AG20443 (cell line): ENCODE data around the gene SLAMF8.

Experiments used
- DNase-seq: peaks from one replicate; pipeline ENCODE4 v3.0.0; 2012; ENCODE audit warnings: low spot score, mixed read lengths

The SLAMF8 gene

DNA sequence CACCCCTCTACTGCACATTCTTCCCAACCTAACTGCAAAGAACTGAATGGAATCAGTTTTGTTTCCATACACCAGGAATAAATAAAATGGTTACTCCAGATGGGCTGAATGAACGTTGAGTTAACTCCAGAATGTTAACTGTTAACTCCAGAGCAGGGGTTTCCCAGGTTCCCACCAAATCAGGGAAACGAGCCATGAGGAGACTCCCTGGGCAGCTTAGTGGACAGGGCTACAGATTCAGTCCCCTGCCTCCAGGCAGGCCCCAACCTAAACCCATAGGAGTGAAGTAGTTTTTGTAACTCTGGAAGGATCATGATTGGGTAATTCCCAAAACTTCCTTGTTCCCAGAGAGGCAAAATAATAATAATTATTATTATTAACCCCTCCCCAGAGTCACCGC lies 21.7 kb downstream of the SLAMF8 start:
- DNase-seq: no peak

DNA sequence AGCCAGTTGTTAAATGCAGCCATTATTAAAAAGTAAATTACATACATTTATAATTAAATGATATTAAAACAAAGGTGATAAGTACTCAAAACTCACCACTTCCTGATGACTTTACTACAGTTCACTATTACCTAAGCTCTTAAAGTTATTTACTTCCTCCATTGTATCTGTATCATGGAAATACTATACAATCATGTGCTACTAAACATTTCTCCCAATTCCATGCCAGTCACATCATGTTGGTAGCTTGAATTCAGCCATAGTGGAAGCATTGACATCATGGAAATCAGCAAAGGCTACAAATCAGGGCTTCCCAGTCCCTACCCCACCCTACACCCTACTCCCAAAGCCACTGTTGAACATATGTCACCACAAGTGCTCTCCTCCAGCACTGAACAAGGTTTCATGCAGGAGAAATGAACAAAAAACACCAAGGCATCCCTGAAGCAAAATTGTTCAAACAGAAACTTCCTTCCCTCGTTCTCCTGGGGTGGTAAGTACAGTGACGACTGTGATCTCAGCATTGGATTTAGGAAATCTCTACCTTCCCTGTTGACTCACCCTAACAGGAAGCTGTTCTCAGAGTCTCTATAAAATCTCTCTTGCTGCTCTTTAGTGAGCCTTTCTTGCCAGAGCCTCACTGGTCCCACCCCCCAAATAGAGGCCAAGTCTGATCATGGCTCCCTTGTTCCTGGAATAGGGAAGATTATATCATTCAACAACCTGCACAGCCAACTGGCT lies 23.1 kb downstream of the SLAMF8 start:
- DNase-seq: no peak

DNA sequence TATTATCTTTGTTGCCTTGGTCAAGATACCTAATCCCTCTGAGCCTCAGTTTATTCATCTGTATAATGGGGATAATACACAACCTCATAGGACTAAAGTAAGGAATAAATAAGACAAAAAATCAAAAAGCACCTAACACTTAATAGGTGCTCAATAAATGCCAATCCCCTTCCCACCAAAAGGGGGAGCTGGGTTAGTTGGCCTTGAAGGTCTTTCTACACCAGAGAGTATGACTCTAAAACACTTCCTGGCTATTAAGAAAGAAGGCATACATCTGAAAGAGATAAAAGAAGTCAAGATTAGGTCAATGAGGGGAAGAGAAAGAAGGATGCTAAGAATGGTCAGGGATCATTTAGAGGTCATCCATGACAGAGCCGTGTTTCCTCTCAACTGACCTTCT lies 24.7 kb downstream of the SLAMF8 start:
- no peak for DNase-seq

DNA sequence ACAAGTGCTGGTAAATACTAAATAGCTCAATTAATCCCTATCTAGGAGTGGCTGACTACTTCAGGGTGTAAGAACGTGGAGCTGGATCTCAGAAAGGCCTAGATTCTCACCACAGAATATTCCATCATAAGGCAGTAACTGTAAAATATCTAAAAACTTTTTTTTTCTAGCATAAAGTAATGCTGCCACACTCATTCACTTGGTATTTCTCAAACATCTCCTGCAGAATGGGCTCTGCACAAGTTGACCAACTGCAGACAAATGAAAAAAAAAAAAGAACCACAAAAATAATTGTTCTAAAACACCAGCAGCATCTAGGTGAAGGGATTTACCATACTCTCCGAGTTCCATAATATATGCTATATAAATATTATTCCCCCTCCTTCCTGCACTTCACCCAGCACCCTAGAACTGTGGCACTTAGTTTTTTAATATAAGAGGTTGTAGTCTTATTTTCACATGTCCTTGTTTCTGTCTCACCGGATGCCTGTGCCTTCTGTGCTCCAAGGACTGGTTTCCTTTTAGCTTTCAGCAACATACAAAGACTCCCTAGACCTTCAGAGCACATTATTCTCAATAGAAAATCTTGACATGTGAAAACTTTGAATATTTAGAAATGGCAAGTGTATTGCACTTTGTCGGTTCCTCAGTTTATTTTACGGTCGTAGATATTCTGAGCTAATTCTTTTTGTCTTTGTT lies 26.9 kb downstream of the SLAMF8 start:
- peak; percentile 31 for DNase-seq

DNA sequence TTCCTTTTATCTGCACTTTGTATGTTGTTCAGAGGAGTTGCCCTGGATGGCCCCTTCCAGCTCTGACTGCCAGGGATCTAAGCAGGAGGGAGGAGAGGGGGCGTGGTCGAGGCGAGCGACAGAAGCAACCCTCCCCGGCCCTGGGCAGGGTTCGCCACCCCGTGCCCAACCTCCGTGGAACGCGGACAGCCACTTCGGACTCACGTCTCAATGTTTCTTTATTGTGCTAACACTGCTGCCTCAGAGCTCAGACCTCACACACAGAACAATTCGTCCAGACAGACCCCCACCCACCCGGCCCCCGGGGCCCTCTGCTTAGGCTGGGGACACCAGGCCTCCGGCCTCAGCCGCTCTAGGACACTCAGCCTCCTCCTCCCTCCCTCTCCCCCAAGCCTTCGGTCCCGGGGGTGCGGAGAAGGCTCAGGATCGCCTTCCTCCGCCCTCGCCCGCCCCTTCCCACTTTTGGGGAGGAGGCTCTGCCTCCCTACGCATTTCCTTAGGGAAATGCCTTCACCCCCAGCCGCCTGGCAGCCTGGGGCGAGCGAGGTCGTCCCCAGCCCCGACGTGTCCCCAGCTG lies 27.5 kb downstream of the SLAMF8 start:
- peak; percentile 80 for DNase-seq

DNA sequence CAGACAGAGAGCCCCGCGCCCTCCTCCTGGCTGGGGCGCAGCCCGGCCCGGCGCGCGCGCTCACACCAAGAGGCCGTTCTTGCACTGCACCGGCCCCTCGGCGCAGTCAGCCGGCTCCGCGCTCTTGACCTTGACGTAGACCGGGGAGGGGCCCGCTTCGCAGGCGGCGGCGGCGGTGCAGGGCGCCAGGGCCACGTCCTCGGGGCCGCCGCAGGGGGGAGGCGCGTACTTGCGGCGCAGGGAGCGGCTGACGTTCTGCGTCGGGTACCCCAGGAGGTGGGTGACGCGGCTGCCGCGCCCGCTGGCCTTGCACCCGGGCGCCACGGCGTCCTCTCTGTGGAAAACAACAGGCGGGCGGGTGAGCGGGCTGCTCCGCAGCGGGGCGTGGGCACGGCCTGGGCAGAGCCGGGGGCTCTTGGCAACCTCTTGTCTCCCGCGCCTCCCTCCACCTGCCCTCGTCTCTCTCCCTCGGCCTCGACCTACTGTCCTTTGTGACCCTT lies 28.1 kb downstream of the SLAMF8 start:
- peak; percentile 94 for DNase-seq

DNA sequence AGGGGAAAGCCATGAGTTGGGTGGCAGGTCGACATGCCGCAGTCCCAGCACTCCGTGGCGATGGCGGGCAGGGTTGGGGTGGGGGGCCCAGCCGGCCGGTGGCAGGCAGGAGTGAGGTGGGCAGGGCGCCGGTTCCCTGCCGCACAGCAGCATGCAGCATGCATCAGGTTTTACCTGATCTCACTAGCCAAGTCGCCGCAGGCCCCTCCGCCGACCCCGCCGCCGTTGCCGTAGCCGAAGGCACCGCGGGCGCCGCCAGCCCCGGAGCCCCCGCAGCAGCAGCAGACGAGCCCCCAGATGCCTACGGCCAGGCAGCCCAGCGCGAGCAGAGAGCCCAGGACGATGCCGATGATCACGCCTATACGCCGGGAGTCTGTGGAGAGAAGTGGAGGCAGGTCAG lies 29.0 kb downstream of the SLAMF8 start:
- no peak for DNase-seq

DNA sequence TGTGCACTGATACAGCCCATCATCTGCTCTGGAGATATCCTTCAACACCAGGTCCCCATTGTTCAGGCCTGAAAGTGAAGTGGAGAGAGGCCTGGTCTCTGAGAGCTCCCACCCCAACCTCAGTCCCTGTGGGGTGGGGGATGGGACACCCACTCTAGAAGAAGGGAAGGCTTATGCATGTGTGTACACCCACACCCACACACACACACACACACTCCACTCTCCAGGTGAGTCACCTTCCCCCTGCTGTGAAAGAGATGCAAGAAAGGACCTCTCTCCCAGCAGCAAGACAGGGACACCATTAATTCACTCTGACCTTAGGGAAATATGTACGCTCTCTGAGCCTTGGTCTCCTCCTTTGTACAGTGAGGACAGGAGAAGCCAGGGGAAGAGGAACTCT lies 29.9 kb downstream of the SLAMF8 start:
- no peak for DNase-seq

DNA sequence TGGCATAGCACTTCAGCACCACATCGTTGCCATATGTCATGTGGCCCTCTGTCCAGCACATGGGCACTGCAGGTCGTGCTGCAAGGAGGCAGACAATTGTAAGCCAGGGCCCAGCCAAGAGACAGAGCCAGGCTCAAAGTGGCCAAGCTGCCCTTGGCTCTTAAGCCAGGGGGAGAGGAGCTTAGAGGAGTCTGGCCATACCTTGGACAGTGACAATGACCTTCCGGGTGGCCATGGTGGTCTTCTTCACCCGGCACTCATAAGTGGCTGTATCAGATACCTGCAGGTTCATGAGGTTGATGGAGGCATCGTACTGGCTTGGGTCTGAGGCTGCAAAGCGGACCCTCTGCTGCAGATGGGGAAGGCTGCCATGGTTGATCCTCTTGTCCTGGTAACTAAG lies 31.2 kb downstream of the SLAMF8 start:
- DNase-seq: no peak

DNA sequence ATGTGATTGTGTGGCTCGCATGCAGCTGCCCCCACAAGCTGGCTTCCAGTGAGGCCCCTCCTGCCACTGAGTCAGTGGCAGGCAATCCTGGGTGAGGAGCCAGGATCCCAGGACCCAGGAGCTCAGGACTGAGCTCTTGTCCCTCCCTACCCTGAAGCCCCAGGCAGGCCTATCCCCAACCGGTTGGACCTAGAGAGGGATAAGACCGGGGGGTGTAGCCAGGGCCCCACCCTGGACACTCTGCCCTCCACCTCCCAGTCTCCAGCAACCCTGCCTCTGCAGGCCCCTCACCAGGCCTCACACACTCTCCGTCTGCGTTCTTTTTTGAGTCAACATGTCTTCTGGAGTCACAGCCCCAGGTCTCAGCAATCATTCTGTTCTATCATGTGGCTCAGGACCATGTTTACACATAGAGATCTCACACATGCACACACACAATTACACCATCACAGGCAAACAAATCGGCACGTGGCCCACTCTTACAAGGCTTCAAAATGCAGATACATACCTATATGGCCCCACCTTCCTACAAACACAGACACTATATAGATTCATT lies 33.2 kb downstream of the SLAMF8 start:
- DNase-seq: no peak

DNA sequence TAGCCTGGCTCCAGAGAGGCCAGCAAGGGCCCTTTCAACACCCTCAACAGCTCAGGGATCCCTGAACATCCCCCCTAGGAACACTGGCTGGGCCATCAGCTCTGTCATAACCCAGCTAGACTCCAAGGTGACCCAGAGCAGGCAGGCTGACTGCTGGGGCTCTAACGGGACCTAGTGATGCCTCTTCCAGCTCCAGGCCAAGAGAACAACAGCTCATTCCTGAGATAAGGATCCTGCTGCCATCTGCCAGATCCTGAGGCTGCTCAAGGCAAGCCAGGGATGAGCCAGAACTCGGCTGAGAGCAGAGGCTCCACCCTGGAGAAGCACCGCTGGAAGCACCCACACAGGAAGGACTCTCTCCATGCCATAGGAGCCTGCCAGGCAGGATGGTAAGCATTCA lies 33.8 kb downstream of the SLAMF8 start:
- peak; percentile 43 for DNase-seq

DNA sequence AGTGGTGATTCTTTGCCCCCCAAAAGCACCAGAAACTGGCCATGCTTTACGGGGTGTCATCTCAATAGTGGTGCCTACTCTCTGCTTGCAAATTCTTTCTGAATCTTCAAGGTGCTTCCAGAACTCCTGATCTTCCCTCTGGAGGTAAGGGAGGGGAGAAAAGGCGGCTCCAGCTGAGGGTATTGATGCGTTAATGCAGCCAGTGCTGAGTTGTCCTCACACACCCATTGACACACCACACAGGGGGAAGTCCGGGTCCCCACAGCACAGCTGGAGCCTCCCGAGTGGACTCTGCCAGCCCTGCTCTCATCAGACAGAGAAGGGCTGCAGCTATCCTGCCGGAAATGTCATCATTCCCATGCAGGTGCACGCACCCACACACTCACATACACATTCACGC lies 34.5 kb downstream of the SLAMF8 start:
- no peak for DNase-seq

DNA sequence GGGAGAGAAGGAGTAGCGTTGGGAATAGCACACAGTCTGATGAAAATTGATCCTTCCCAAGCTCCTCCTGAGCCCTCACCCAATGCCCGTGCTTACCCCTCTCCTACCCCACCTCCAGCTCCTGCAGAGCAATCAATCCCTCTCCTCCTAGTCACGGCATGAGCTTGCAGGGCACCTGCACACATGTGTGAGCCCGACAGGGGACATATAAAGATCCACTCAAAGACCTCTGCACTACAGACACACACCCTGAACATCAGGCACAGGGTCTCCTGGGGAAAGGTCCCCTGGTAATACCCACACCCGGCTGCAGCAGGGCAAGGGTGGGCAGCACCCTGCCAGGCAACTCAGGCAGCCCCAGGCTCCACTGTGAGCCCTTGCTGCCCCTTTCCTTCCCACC lies 35.4 kb downstream of the SLAMF8 start:
- no peak for DNase-seq

DNA sequence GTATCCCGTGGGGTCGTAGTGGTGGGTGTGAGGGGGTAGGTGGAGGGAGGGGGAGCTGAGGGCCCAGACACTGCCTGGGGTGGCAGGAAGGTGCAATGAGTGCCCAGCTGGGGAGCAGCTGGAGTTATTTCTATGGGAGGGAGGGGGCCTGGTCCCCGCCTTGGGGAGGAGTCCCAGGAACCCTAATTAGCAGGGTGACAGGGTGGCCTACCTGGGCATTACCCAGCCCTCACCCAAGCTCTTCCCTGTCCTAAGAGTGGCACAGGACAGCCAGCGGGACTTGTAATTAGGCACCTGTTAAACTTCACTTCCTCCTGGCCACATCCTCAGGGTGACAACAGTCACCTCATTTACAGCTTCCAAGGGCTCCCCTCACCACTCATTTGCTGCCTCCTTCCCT lies 35.9 kb downstream of the SLAMF8 start, which contains the start of gene VSIG8:
Gene VSIG8, minus strand, starts transcription at position 101 of the 400 bp plus-strand sequence. CDS start 136 bp downstream, outside the sequence.
- no peak for DNase-seq

DNA sequence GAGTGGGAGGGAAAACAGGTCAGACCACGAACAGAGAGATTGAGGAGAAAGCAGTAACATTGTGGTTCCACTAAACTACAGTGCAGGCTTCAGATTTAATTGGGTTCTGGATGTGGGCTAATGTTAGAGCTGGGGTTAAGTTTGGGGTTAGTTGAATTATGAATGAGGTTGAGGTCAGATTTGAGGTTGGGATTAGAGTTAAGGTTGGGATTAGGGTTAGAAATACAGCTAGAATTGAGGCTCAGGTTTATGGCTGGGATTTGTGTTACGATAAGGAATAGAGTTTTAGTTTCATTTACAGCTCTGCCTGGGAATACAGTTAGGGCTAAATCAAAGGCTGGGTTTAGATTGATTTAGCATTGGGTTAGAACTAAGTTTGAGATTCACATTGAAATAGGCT lies 37.6 kb downstream of the SLAMF8 start:
- no peak for DNase-seq

DNA sequence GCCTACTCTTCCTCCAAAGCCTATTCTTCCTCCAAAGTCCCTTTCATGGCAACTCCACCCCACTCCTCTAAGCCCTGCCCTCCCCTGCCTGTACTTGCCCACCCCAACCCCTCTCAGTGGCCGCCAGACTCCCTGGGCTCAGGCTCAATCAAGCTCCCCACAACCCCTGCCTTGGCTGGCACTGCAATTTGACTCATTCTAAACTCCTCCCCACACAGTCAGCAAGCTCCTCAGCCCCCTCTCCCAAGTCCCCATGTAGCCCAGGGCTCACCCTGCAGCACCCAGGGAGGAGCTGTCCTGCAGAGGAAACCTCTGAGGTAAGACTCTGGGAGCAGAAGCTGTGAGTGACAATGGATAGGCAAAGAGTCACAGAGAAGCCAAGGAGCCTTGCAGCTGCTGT lies 39.4 kb downstream of the SLAMF8 start:
- DNase-seq: no peak

DNA sequence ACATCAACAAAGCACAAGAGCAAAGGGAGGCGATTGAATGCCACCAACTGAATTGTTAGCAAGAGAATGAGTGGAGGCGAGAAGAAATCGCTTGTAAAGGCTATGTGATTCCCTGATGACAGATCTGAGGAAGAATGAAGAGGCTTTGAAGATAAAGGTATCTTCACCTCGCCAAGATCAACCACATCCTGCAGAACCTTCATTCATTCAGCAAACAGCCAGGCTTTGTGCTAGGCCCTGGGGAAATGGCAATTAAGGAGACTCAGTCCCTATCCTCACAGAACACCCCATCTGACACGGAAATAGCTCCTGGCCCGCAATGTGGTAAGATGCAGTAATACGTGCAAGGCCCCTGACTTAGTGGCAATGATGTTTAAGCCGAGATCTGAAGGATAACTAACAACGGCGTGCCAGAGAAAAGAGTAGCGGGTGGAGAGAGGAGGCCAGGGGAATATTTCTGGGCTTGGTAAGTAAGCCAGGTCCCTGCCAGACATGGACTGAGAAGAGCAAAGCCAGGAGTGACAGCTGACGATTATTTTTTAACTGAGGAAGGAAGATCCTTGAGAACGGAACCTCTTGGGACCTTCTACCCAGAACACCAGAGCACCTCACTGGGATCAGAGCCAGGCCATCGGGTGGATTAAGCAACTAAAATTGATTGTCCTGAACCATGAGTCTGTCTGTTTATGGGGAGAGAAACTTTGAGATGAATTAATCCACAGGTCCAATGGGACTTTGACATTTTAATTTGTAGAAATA lies 40.4 kb downstream of the SLAMF8 start:
- DNase-seq: no peak

DNA sequence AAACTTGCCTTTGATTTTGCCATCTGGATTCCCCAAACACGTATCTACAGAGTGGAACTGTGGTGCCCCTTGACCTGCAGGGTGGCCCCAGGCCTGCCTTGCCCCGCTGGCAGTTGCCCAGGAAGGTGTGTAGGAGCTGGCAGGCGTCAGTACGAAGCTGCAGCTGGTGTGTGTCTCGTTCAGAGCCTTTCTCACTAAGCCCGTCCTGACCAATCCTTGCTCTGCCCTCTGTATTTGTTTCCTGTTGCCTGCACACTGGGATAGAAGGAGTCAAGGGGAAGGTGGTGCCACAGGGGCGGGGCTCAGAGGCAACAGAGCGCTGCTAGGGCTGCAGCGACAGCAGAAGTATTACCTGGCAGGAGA lies 41.0 kb downstream of the SLAMF8 start:
- DNase-seq: peak; percentile 37

DNA sequence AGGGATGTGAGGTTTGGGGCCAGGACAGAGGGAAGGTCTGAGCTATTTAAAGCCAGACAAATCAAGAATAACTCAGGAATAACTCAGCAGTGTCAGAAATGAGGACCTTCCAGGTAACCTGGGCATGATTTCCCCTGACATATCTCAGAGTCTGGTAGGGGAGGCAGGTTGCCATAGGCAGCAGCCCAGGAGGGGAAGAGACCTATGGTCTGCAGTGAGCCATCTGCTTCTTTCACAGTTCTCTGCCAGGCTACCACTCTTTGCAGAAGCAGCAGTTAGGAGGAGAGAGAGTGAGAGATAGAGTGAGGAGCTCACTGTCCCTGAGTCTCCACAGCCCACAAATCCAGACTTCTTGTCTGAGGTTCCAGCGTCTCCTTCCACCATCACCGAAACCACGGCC lies 42.1 kb downstream of the SLAMF8 start:
- no peak for DNase-seq

DNA sequence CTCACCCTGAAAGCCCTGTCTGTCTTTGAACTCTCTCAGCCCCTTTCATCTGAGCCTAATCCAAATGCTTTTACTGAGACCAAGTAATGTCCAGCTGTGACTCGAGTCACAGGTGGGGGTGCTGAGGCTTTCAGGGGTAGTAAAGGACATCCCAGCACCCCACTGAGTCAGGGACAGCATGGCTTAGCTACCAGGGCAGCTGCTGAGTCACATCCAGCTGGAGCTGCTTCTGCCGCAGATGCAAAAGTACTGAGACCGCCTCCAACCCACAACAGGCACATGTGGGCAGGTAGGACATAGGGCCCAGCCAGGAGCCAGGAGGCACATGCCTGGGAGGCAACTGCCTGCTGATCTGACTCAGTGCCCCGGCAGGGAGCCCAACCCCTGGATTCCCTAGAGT lies 42.5 kb downstream of the SLAMF8 start:
- peak; percentile 74 for DNase-seq

DNA sequence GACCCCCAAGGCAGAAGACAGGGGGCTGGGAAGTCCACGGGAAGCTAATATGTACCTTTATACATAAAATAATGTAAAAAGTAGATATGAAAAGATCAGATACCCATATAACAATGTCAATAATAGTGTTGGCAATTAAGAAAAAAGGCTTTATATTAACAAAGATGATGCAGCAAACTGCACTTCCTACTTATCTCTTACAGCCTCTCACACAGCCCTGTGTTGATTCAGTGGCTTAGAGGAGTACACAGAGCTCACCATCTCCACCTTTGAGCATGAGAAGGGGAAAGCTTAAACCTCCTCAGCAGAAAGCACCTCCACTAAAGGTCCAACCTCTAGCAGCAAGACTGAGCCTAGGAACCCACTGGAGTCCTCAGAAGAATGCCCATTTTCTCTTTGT lies 42.9 kb downstream of the SLAMF8 start:
- DNase-seq: no peak

DNA sequence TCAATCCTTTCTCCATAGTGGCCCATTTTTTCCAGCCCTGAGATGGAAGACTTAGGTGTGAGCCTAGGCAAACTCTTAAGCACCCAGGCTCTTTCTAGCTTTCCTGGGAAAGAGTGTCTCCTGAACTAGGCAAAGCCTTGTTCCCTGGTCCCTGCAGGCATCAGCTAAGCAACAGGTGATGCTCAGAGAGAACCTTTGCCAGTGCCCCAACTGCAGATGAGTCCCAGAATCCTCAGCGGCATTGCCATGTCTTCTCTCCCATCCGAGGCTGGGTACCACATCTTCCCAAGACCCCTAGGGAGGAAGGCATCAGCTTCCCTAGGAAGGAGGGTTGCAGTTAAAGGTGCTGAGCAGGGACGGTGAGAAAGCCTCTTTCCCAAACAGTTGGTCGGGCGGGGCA lies 44.0 kb downstream of the SLAMF8 start:
- no peak for DNase-seq
